A172 (cell line): ENCODE data around the gene SLC2A10. TPM values are rescaled to one million over a fixed set of nuclear protein-coding genes. Genes with fewer than 3 reads are reported as not detected.

ENCODE experiments used
- DNase-seq: peaks from one replicate; pipeline ENCODE4 v3.0.0-alpha.2; 2015; ENCODE audit warnings: low spot score
- total RNA-seq: library from RNA; depleted of rRNA; stranded (reverse); fragments of >200 nt; shearing (Covaris generic); gene quantifications from 2 replicates; pipeline ENCODE4 v1.2.3, GENCODE V29; 2014

The SLC2A10 gene
- total RNA-seq, 1 experiment from 2014 or later: 7.3 TPM

- no peak for DNase-seq
Observed at GRCh38 chr20:46682063-46682821, 27.2 kb upstream of the SLC2A10 start.

GRCh38 chr20:46683011-46683667 lies 26.3 kb upstream of the SLC2A10 start:
- DNase-seq: no peak

GRCh38 chr20:46683668-46683938 lies 25.8 kb upstream of the SLC2A10 start:
- DNase-seq: no peak

GRCh38 chr20:46683939-46684750 lies 25.3 kb upstream of the SLC2A10 start:
- no peak for DNase-seq

- peak; percentile 11 for DNase-seq
Observed at GRCh38 chr20:46688151-46689081, 21.0 kb upstream of the SLC2A10 start.

GRCh38 chr20:46689082-46689753 lies 20.2 kb upstream of the SLC2A10 start, which contains the start of gene TP53RK:
TSS of gene TP53RK (minus strand) at chr20:46689444. CDS start at chr20:46689414, 30 bp downstream.
- DNase-seq: peak; percentile 100

GRCh38 chr20:46689754-46690085 lies 19.7 kb upstream of the SLC2A10 start:
- no peak for DNase-seq

- no peak for DNase-seq
Observed at GRCh38 chr20:46690219-46691106, 19.0 kb upstream of the SLC2A10 start.

GRCh38 chr20:46691196-46691595 lies 18.3 kb upstream of the SLC2A10 start:
- DNase-seq: no peak

GRCh38 chr20:46694484-46694883 lies 15.0 kb upstream of the SLC2A10 start:
- DNase-seq: peak; percentile 32

- no peak for DNase-seq
Observed at GRCh38 chr20:46695892-46696291, 13.6 kb upstream of the SLC2A10 start.

- no peak for DNase-seq
Observed at GRCh38 chr20:46696791-46697279, 12.6 kb upstream of the SLC2A10 start.

- no peak for DNase-seq
Observed at GRCh38 chr20:46698788-46699187, 10.7 kb upstream of the SLC2A10 start.

GRCh38 chr20:46699651-46700359 lies 9.6 kb upstream of the SLC2A10 start:
- DNase-seq: no peak

GRCh38 chr20:46700481-46700880 lies 9.0 kb upstream of the SLC2A10 start:
- no peak for DNase-seq

GRCh38 chr20:46701057-46701456 lies 8.4 kb upstream of the SLC2A10 start:
- DNase-seq: no peak

- no peak for DNase-seq
Observed at GRCh38 chr20:46701556-46701955, 7.9 kb upstream of the SLC2A10 start.

GRCh38 chr20:46701986-46702385 lies 7.5 kb upstream of the SLC2A10 start:
- DNase-seq: no peak
